Activated CD4-positive, alpha-beta T cell treated with anti-CD3 and anti-CD28 coated beads, Interleukin-2, amount 50 U/mL, for 16 hours (primary cell): ENCODE measurements around the gene ACYP2.
"Not testable (repeated sequence)": the region's sequence is repeated elsewhere in the genome, so short reads cannot be mapped to it uniquely, and the experiment has no call there.

ENCODE experiments used
- DNase-seq: peaks from one replicate; pipeline ENCODE4 v3.0.0-alpha.2; 2020

ACYP2 gene

DNA sequence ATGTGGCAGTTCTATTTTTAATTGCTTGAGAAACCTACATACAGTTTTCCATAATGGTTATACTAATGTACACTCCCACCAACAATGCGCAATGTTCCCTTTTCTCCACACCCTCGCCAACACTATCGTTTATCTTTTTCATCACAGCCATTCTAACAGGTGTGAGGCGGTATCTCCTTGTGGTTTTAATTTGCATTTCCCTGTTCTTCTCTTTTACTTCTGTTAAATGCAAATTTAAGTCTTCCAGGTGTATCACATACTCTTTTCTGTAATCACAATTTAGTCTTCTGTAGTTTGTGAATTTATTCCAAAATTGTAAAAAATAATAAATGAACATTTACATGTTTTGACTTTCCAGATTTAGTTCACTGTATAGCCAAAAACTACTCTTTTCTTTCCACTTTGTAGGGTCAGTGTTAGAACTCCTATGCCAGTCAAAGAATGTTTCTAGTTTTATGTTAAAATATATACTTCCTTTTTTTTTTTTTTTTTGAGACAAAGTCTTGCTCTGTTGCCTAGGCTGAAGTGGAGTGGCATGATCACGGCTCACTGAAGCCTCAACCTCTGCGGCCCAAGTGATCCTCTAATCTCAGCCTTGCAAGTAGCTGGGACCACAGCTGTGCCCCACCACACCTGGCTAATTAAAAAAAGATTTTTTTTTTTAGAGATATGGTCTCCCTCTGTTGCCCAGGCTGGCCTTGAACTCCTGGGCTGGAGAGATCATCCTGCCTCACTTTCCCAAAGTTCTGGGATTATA is 15.4 kb upstream of the ACYP2 start:
- DNase-seq = no peak

DNA sequence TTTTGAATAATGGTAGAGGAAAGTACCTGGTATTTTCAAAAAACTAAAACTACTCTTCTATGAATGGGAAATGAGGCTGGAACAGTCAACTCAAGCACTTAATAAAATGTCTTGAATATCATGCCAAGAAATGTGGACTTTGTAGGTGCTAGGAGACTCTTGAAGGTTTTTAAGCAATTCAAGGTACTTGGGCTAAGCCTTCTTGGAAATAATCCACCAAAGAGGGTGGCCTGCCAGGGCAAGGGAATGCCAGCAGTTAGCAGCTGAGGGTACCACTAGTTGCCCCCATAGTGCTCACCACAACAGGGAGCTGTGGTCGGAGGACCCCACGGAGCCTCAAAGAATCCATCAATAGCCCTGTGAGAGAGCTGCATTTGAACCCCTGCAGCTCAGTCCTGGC is 14.6 kb upstream of the ACYP2 start:
- DNase-seq = no peak

DNA sequence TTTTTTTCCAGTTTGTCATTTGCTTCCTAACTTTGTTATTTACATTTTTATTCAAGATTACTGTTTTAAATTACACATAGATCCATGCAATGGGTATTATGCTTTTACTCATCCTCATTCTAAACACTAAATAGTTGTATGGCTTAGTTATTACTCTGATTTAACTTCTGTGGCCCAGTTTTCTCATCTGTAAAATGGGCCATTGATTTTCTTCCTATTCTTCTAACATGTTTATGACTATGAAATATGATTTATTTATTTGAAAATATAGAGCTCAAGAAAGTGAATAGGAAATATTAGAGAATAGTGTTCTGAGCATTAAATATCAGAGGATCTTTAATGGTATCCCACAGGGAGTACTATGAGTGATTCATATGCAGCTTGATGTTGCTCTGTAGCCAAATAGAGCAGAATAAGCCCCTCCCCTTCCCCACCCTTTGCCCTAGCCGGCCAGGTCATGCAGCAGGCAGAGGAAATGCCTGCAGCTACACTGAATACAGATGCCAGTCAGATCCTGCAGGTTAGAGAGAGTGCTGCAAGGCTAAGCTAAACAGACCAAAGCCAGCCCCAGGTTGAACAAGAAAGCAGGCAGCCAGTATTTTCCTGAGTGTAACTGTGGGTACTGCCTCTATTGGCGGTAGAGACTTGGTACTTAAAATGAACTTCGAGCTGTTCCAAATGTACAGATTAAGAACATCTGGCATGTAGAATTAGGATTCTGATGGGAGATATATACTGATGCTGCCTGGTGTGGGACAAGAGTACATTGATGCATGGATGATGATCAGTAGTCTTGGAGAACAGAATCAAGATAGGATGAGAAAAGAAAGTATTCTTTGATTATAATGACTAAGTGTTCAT is 11.7 kb upstream of the ACYP2 start:
- DNase-seq = peak; percentile 55

DNA sequence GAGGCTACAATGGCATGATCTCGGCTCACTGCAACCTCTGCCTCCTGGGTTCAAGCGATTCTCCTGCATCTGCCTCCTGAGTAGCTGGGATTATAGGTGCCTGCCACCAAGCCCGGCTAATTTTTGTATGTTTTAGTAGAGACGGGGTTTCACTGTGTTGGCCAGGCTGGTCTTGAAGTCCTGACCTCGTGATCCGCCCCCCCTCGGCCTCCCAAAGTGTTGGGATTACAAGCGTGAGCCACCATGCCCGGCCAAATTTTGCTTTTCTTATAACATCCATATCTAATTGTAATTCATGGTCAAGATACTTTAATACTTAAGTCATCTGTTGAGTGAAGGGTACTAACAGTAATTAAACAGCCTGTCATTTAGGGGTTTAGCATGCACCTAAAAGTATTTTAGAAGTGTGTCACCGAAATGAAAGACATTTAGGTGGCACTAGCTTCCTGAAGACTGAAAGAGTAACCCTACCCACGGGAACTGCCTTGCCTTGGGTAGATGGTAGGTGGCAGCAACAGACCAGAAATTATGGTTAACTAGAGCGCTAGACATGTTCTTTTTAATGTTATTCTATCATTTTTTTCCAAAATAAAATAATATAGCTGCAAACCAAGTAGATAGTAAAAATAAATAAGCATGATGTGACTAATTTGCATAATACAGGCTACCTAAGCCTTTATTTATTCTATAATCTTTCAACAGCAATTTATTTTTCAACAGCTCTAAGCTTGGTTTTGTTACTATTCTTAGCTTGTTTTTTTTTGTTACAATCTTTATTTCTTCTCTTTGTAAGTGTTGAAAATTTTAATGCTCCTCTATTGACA is 8.6 kb upstream of the ACYP2 start:
- DNase-seq = peak; percentile 62

DNA sequence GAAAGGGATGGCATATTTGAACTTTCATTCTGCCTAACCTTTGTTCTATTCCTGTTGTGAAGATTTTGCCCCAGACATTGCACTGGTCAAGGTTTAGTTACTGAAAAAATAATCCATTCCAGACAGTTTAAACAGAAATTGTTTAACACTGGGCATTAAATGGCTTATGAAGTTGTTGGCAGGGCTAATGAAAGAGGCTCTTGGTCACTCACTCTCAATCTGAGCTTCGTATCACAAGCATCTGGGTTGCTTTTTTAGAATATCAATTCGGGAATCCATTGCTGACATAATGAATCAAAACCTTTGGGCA is 8.0 kb upstream of the ACYP2 start:
- no peak for DNase-seq

DNA sequence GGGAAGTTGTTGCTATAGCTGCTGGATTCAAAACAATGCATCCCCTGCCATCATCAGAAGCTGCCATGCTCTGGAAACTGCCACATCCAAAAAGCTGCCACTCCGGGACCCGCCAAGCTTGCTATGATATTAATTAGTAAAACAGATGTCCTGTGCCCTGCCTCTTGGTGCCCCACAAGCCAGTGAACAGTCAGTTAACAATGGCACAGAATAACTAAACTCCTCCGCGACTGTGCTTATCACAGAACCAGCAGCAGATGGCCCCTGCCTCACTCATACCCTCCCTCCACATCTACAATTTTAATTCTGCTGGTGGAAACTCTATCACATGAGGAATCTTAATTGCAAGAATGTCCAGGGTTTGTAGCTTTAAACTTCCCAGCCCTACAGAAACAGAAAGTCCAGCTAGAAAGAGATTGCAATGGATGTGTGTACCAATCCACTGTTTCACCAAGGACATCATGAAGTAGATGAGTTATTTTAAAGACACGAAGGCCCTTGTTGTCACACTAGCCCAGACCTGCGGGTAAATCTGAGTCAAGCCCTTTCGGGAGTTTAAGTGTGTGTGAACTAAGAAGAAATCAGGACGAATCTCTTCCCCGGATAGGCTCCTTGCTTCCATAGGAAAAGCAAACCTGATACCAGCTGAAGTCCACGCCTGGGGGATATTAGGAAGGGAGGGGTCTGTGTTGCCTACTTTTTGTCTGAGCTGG is 7.4 kb upstream of the ACYP2 start:
- DNase-seq = no peak

DNA sequence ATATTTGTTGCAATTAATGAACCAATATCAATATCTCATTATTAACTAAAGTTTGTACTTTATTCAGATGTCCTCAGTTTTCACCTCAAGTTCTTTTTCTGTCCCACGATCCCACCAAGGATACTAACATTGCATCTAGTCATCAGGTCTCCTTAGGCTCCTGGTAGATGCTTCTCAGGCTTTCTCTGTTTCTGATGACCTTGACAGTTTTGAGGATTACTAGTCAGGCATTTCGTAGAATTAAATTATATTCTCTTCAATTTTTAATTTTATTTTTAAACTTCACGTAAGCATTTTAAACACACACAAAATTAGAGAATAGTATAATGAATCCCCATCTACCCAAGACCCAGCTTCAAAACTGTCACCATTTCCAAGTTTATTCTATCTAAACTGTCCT is 5.6 kb upstream of the ACYP2 start:
- DNase-seq = no peak

DNA sequence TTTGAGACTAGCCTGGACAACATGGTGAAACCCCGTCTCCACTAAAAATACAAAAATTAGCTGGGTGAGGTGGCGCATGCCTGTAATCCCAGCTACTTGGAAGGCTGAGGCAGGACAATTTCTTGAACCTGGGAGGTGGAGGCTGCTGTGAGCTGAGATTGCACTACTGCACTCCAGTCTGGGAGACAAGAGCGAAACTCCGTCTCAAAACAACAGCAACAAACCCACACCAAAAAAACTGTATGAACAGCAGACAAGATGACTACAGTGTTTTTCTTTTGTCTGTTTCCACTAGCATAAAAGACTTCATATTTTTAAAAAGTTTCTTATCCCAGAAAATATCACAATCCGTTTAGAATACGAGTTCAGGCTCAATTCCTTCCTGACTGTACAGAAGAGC is 936 bp upstream of the ACYP2 start:
- not testable (repeated sequence) for DNase-seq

DNA sequence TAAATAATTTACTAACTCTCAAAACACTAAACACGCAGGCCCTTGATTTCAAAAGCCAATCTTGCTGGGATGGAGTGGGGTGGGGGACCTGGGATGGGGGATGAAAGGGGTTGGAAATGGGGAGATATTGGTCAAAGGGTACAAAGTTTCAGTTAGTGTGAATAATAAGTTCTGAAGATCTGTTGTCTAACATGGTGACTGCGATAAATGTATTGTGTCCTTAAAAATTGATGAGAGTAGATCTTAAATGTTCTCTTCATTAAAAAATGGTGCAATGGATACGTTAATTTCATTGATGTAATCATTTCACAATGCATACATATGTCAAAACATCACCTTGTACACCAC is 505 bp upstream of the ACYP2 start:
- no peak for DNase-seq

DNA sequence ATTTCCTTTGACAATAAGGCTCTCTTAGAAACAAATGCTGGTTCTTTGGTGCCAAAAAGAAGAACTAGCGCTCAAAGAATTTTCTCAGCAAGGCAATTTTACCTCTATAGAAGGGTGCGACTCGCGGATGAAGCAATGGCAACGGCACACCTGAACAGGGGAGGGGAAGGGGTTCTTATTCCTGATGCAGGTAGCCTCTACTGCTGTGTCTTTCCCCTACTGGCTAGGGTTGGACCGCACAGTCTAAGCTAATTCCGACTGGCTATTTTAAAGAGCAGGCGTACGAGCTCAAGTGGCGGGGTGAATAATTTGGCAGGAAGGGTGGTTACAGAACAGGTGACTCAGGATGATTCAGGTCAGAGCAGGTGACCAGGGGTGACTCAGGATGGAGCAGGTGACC is 1.2 kb downstream of the ACYP2 start:
- not testable (repeated sequence) for DNase-seq

DNA sequence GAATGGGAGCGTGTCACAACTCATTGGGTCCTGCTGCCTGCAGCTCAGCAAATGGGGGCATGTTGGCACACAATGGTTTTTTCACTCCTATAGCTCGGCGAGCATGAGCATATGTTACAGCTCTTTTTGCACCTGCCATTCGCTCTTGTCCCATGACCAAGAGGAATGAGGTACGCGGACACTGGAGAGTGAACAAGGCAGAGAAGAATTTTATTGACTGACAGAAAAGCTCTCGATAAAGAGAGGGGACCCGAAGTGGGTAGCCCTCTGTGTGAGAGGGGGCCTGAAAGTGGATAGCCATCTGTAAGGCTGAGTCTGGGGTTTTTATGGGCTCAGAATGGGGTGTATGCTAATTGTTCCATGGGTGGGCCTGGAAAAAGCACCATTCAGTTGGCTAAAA is 5.5 kb downstream of the ACYP2 start:
- DNase-seq = no peak

DNA sequence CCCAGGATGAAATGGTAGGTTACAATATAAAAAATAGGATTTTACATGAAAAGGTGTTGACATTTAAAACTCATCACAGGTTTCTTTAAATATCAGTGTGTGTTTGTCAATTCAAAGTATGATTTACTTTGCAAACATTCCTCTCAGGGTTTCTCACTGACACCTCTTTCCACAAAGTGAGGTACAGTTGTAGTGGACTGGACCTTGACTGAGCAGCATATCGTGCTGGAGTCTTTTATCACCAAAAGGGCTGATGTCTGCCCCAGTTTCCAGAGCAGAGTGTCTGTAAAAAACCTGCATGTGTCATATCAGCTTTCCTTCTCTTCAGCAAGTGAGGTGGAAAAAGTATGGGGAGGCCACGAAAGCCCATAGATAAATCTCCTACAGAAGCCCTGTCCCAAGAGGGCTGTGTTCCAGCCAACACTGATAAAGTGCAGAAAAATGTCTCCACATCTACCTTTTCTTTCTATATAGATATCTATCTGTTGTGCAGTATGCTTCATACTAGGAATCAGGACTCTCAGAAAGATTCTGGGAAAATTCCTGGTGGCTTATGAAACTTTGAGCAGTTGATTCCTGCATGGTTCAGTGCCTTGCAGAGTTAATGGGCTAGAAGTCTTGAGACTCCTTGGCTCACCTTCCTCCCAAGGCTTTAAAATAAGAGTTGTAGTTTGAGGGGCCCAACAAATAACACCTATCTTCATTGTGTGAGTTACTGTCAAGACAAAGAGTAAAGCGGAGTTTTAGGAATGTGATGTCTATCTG is 6.9 kb downstream of the ACYP2 start:
- no peak for DNase-seq

DNA sequence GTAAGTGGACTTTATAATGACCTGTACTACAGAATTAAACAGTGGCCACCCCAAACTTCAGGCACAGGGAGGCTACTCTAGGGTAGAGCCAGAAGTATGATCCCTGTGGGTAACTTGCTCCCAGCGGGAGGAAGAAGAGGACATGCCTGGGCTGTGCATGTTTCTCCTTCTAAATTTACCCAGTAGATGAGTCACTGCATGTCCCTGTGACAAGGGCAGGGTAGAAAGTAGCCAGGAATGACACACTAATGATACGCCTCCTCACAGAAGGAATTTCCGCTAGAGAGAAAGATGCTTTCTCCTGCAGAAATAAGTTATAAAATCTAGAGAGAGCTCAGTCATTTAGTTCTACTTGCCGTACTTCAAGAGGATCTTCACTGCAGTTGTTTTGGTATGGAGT is 7.5 kb downstream of the ACYP2 start:
- DNase-seq = no peak

DNA sequence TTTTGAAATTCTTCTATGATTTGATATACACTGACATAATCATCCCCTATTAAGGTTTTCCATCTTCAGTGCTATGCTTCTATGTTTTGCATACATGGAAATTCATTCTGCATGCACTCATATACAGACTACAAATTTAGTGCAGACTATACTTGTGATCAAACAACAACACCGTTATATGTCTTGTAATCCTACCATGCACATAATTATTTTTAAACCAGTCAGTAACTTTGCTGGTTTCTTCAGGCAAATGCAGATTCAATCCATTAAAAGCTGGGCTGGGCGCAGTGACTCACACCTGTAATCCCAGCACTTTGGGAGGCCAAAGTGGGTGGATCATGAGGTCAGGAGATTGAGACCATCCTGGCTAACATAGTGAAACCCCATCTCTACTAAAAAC is 11.8 kb downstream of the ACYP2 start:
- DNase-seq = not testable (repeated sequence)

DNA sequence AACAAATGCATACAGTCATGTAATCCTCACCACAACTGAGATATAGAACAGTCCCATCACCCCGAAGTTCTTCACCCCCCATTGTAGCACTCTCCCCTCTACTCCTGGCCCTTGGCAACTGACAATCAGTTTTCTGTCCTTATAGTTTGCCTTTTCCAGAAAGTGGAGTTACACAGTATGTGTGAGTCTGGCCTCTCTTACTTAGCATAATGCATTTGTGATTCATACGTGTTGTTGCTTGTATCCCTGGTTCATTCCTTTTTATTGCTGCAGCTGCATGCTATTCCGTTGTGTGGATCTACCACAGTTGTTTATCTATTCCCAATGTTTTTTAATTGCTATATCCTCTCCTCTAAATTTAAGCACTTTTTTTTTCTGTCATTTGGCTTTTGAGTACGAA is 17.6 kb downstream of the ACYP2 start:
- DNase-seq = no peak

DNA sequence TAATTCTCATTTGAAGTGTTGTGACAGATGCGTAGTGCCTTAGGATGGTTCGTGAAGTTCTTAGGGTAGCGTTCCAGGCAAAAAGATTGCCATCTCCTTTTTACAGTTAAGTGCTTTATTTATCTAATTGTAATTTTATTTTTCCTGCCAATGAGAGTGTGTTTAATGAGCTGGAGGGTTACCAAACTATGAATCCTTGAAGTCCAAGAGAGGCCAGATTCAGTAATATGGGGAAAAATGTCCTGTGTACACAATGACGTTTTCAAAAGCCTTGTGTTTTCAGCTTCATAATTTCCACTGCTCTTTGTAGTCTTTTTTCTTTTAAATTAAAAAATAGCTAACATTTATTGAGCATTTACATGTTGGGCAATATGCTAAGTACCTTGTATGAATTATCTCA is 23.8 kb downstream of the ACYP2 start:
- no peak for DNase-seq

DNA sequence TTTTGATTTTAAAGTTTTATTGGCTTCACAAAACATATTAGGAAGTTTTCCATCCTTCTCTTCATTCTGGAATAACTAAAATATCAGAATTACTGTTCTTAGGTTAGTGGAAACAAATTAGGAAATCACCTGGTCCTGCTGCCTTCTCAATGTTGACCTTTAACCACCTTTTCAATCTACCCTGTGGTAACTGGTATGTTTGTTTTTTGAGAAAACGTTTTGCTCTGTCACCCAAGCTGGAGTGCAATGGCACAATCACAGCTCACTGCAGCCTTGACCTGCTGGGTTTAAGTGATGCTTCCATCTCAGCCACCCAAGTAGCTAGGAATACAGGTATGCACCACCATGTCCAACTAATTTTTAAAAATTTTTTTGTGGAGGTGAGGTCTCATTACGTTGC is 28.4 kb downstream of the ACYP2 start:
- DNase-seq = no peak

DNA sequence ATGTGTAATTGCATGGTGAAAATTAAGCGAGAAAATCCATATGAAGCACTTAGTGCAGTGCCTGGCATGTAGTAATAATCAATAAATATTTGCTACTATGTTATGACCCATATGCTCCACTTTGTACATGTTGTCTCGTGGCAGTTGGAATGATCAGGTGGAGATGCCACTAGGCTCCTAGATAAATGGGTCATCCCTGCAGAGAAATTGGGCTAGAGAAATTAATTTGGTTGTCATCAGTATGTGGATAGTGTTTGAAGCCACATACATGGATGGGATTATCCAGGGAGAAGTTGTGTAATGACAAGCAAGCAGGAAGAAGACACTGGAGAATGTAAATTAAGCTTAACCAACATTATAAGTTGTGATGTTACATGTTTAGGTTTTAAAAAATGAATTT is 33.0 kb downstream of the ACYP2 start:
- no peak for DNase-seq

DNA sequence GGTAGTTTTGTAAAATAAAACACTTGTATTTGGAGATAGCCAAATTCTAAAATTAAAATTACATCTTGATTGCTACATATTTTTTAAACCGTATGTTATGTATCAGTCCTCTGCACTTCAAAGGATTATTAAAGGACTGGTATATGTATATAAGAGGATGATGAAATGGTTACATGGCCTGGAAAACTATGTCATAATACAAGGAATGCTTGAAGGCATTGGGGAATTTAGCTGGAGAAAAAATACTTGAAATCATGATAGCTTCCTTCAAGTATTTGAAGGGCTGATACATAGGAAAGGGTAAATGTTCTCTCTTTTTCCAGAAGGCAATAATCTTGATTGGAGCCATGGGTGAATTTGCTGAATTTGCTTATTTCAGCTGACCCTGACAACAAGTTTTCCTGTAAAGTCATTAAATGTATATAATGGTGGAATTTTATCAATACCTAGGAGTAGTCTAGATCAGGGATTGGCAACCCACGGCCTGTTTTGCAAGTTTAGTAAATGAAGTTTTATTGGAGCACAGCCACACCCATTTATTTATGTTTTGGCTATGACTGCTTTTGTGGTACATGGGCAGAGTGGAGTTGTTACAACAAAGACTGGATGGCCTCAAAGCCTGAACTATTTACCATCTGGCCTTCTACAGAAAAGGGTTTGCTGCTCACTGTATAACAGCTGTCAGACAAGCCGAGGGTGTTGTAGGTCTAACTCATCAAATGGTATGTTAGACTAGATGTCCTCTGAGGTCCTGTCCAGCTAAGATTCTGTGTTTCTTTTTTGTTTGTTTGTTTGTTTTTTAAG is 34.4 kb downstream of the ACYP2 start:
- DNase-seq = no peak

DNA sequence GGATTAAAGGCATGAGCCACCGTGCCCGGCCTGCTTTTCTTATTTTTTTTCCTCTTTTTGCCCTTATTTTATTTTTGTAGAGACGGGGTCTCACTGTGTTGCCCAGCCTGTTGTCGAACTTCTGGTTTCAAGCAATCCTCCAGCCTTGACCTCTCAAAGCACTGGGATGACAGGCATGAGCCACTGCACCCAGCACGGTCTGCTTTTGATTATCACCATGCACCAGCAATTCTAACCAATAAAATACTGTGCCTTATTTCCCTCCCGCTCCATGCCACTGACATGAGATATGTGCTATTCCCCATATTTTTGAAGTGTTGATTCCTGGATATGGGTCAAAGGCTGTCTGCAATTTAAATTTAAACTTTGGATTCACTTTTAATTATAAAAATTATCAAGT is 42.9 kb downstream of the ACYP2 start:
- no peak for DNase-seq

DNA sequence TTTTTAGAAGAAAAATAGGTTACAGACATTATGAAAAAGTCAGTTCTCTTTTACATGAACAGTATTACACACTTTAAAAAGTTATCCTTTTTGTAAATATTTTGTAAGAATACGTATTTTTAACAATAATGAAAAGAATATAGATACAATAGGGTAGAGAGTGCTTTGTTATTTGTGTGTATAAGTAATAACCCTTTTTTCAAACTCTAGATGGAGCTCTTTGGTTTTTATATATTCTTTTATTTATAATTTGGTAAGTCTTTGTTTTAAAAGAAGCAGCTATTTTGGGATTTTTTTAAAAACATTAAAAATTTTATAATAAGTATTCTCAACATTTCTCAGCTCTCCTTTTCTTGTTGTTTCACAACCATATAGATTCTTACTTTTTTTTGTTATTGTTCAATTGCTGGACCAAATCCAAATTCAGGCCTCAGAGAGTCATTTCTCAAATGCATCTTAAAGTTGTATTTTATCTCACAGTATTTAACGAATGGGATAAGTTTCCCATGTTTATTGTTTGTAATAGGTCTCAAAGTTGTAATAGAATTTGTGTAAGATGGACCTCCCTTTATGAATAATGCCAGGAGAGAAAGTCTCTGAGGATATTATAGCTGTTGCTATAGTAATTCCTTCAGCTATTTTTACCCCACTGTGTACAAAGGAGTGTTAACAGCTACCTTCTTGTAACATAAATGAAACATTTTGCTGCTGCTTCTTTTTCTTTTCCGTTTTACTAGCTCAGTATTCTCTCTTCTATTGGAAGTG is 46.4 kb downstream of the ACYP2 start:
- no peak for DNase-seq
